Stimulated activated CD4-positive, alpha-beta T cell treated with anti-CD3 and anti-CD28 coated beads, Interleukin-2, amount 100 ng/mL, for 48 hours (primary cell): ENCODE results near the gene ARPP21.
"Not testable (repeated sequence)": the region's sequence is repeated elsewhere in the genome, so short reads cannot be mapped to it uniquely, and the experiment has no call there.

Experiments used
- DNase-seq, 2 donors: peaks; one replicate each; pipeline ENCODE4 v3.0.0-alpha.2; 2020

Gene ARPP21

GRCh38 chr3:35782355-35782754 is 143.0 kb downstream of the ARPP21 start:
- DNase-seq, result no peak

- no peak for DNase-seq
Measured at GRCh38 chr3:35784169-35784568, 144.8 kb downstream of the ARPP21 start.

GRCh38 chr3:35785234-35785888 is 146.0 kb downstream of the ARPP21 start:
- no peak for DNase-seq

GRCh38 chr3:35787936-35788335 is 148.6 kb downstream of the ARPP21 start:
- DNase-seq, result no peak

GRCh38 chr3:35789042-35789831 is 149.9 kb downstream of the ARPP21 start:
- DNase-seq, result no peak

GRCh38 chr3:35790764-35791163 is 151.4 kb downstream of the ARPP21 start:
- DNase-seq, result no peak

GRCh38 chr3:35793667-35794066 is 154.3 kb downstream of the ARPP21 start:
- no peak for DNase-seq

- no peak for DNase-seq
Measured at GRCh38 chr3:35800960-35801459, 161.7 kb downstream of the ARPP21 start.

GRCh38 chr3:35814531-35814930 is 175.2 kb downstream of the ARPP21 start:
- no peak for DNase-seq

- DNase-seq, result not testable (repeated sequence)
Measured at GRCh38 chr3:35815796-35816195, 176.5 kb downstream of the ARPP21 start.

- DNase-seq, result no peak
Measured at GRCh38 chr3:35817216-35817615, 177.9 kb downstream of the ARPP21 start.

GRCh38 chr3:35832140-35832571 is 192.8 kb downstream of the ARPP21 start:
- no peak for DNase-seq
